Measurements from ENCODE around the gene RNF123. TPM values are rescaled to one million over a fixed set of nuclear protein-coding genes. Genes with fewer than 3 reads are reported as not detected.
"Not testable (repeated sequence)": the region's sequence is repeated elsewhere in the genome, so short reads cannot be mapped to it uniquely, and the experiment has no call there.

Gene RNF123
- total RNA-seq, 6 experiments from 2014 or later: 35.3 to 44.2 (median 39.8) TPM

GRCh38 chr3:49694409-49695070 lies 5.2 kb downstream of the RNF123 start:
- not testable (repeated sequence) for H3K36me3 Mint-ChIP-seq (ENCODE audit: low read depth); H3K4me3 Mint-ChIP-seq; H3K27ac Mint-ChIP-seq; H3K9me3 Mint-ChIP-seq; H3K27me3 Mint-ChIP-seq (ENCODE audit: insufficient read depth); DNase-seq
- H3K4me1 Mint-ChIP-seq (ENCODE audit: low read depth): peaks cover 15% of the 10 kb centered on the region

GRCh38 chr3:49695350-49696015 lies 6.1 kb downstream of the RNF123 start:
- not testable (repeated sequence) for H3K27ac Mint-ChIP-seq; H3K4me1 Mint-ChIP-seq (ENCODE audit: low read depth); H3K4me3 Mint-ChIP-seq; DNase-seq; H3K36me3 Mint-ChIP-seq (ENCODE audit: low read depth); H3K9me3 Mint-ChIP-seq; H3K27me3 Mint-ChIP-seq (ENCODE audit: insufficient read depth)

DNA sequence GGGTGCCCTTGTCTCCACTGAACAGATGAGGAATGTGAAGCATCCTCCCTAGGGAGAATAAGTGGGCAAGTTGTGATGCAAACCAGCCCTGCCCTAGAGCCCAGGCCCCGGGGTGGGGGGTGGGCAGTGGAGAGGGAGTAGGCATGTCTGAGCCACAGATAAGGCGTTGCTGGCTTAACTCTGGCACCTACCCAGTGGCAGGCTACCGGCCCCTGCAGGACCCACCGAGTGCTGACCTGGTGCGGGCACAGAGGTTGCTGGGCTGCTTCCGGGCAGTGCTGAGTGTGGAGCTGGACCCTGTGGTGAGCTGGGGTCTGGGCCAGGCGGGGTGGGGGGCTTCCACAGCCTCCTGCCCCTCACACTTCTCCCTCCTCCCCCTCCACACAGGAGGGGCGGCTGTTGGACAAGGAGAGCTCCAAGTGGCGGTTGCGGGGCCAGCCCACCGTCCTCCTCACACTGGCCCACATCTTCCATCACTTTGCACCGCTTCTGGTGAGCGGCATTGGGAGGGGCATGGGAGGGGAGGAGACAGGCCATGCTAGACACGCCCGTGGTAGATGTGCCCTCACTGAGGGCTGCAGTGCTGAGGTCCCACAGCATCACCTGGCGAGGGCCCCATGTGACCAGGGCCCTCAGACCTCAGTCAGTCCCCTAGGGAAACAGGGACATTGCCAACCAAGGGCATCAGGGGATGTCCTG lies 10.1 kb downstream of the RNF123 start:
- TF ChIP-seq CTCF (IDR thresholded peaks at IDR 0.05): no peak
- H3K9me3 Mint-ChIP-seq: no peaks in the 10 kb centered on the region
- DNase-seq: no peak
- H3K4me1 Mint-ChIP-seq (ENCODE audit: low read depth): no peaks in the 10 kb centered on the region
- no peaks in the 10 kb centered on the region for H3K36me3 Mint-ChIP-seq (ENCODE audit: low read depth)
- H3K4me3 Mint-ChIP-seq: no peak overlapping the region
- no peaks in the 10 kb centered on the region; the same call in none of the 2 replicates for H3K27me3 Mint-ChIP-seq (ENCODE audit: insufficient read depth)
- H3K27ac Mint-ChIP-seq: no peak overlapping the region

- H3K27ac Mint-ChIP-seq: no peak overlapping the region
- TF ChIP-seq CTCF (IDR thresholded peaks at IDR 0.05): no peak
- H3K4me3 Mint-ChIP-seq: no peak overlapping the region
- no peak for DNase-seq
- no peaks in the 10 kb centered on the region; the same call in none of the 2 replicates for H3K27me3 Mint-ChIP-seq (ENCODE audit: insufficient read depth)
- no peaks in the 10 kb centered on the region for H3K36me3 Mint-ChIP-seq (ENCODE audit: low read depth)
- no peaks in the 10 kb centered on the region for H3K9me3 Mint-ChIP-seq
- H3K4me1 Mint-ChIP-seq (ENCODE audit: low read depth): no peaks in the 10 kb centered on the region
These were observed 10.7 kb downstream of the RNF123 start for GRCh38 chr3:49700014-49700413.

- DNase-seq: no peak
- H3K27me3 Mint-ChIP-seq (ENCODE audit: insufficient read depth): no peaks in the 10 kb centered on the region; the same call in none of the 2 replicates
- no peak overlapping the region for H3K27ac Mint-ChIP-seq
- TF ChIP-seq CTCF (IDR thresholded peaks at IDR 0.05): peak; percentile 39; the same call in 1 of the 2 replicates
- H3K4me3 Mint-ChIP-seq: no peak overlapping the region
- H3K9me3 Mint-ChIP-seq: no peaks in the 10 kb centered on the region
- no peaks in the 10 kb centered on the region for H3K4me1 Mint-ChIP-seq (ENCODE audit: low read depth)
- H3K36me3 Mint-ChIP-seq (ENCODE audit: low read depth): no peaks in the 10 kb centered on the region
These were observed 11.2 kb downstream of the RNF123 start for GRCh38 chr3:49700453-49701128.

DNA sequence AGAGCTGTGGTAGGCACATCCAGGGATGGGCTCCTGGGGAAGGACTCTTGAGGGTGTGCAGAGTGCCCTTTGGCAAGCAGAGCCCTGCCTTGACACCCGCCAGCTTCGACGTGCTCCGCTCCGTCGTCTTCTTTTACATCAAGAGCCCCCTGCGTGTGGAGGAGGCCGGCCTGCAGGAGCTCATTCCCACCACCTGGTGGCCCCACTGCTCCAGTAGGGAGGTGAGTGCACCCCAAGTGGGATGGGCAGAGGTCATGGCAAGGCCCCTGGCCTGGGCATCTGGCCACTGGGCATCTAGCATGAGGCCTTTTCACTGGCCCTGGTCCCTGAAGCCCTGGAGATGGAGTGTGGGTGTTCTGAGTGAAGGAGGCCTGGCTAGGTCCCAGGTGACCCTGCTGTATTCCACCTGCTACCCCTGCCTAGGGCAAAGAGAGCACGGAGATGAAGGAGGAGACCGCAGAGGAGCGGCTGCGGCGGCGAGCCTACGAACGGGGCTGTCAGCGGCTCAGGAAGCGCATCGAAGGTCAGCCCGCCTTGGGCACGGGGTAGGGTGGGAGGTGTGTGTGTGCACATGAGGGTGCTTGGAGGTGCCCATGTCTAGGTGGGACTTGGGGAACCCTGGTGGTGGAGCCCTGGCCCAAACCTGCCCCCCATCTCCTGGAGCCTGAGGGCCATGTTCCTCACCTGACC lies 12.2 kb downstream of the RNF123 start:
- Mint-ChIP-seq H3K27ac (no peak overlapping the region), H3K4me3 (no peak overlapping the region), H3K36me3 (ENCODE audit: low read depth) (no peaks in the 10 kb centered on the region), H3K4me1 (ENCODE audit: low read depth) (no peaks in the 10 kb centered on the region), H3K27me3 (ENCODE audit: insufficient read depth) (no peaks in the 10 kb centered on the region; the same call in none of the 2 replicates), H3K9me3 (no peaks in the 10 kb centered on the region)
- DNase-seq: no peak
- peak; percentile 79 for TF ChIP-seq CTCF (IDR thresholded peaks at IDR 0.05)
